HTR-8/SVneo (cell line): ENCODE measurements around the gene MRPL19.
A peak's percentile ranks its signal among the peaks of the same experiment; 100 is the strongest.
"Not testable (repeated sequence)": the region's sequence is repeated elsewhere in the genome, so short reads cannot be mapped to it uniquely, and the experiment has no call there.

Source experiments
- DNase-seq: peaks from one replicate; pipeline ENCODE4 v3.0.0; 2011; ENCODE audit warnings: low spot score, mixed read lengths; ENCODE audit not compliant: insufficient read length
- FAIRE-seq: peaks from 2 replicates; lab custom pipeline; 2011; peaks lifted over from hg19 to GRCh38; lab: Jason Lieb, UNC

MRPL19 gene

GRCh38 chr2:75656563-75656962 is 10.0 kb downstream of the MRPL19 start:
- FAIRE-seq (no peak), DNase-seq (no peak)

GRCh38 chr2:75657798-75658197 is 11.2 kb downstream of the MRPL19 start:
- DNase-seq (no peak), FAIRE-seq (no peak)

- FAIRE-seq (no peak), DNase-seq (no peak)
These were observed 20.3 kb downstream of the MRPL19 start for GRCh38 chr2:75666911-75667310.

- DNase-seq: no peak
- FAIRE-seq: no peak
These were observed 21.3 kb downstream of the MRPL19 start for GRCh38 chr2:75667884-75668283.

GRCh38 chr2:75675423-75675822 is 28.8 kb downstream of the MRPL19 start:
- FAIRE-seq, DNase-seq: not testable (repeated sequence)

- FAIRE-seq: no peak
These were observed 29.3 kb downstream of the MRPL19 start for GRCh38 chr2:75675908-75676307.

GRCh38 chr2:75676464-75676863 is 29.9 kb downstream of the MRPL19 start:
- FAIRE-seq (no peak), DNase-seq (no peak)

More at GRCh38 chr2:75675908-75676307, 29.3 kb downstream of the MRPL19 start:
- no peak for DNase-seq

GRCh38 chr2:75679556-75679955 is 33.0 kb downstream of the MRPL19 start:
- no peak for FAIRE-seq
- no peak for DNase-seq

GRCh38 chr2:75680402-75680801 is 33.8 kb downstream of the MRPL19 start:
- no peak for FAIRE-seq

GRCh38 chr2:75683430-75683829 is 36.8 kb downstream of the MRPL19 start:
- not testable (repeated sequence) for FAIRE-seq, DNase-seq

More at GRCh38 chr2:75680402-75680801, 33.8 kb downstream of the MRPL19 start:
- no peak for DNase-seq

- DNase-seq (no peak), FAIRE-seq (no peak)
These were observed 41.6 kb downstream of the MRPL19 start for GRCh38 chr2:75688196-75688595.

GRCh38 chr2:75698918-75699317 is 52.3 kb downstream of the MRPL19 start:
- FAIRE-seq (no peak), DNase-seq (no peak)

- DNase-seq (no peak), FAIRE-seq (no peak)
These were observed 56.0 kb downstream of the MRPL19 start for GRCh38 chr2:75702593-75702992.

- FAIRE-seq: no peak
These were observed 57.2 kb downstream of the MRPL19 start for GRCh38 chr2:75703589-75704287.

GRCh38 chr2:75705921-75706320 is 59.3 kb downstream of the MRPL19 start:
- peak; percentile 62 for FAIRE-seq
- no peak for DNase-seq

More at GRCh38 chr2:75703589-75704287, 57.2 kb downstream of the MRPL19 start:
- no peak for DNase-seq

- FAIRE-seq: no peak
- no peak for DNase-seq
These were observed 61.3 kb downstream of the MRPL19 start for GRCh38 chr2:75707901-75708300.

GRCh38 chr2:75709297-75709696 is 62.7 kb downstream of the MRPL19 start:
- no peak for FAIRE-seq

GRCh38 chr2:75710220-75710576 is 63.6 kb downstream of the MRPL19 start:
- DNase-seq (no peak), FAIRE-seq (no peak)

More at GRCh38 chr2:75709297-75709696, 62.7 kb downstream of the MRPL19 start:
- DNase-seq: no peak

GRCh38 chr2:75710577-75711253 is 64.1 kb downstream of the MRPL19 start, which contains the start of gene GCFC2:
Gene GCFC2, minus strand, starts transcription at chr2:75710915. Its CDS starts 60 bp downstream, at chr2:75710855.
- peak; percentile 85 for DNase-seq
- peak; percentile 80 for FAIRE-seq

- DNase-seq, FAIRE-seq: not testable (repeated sequence)
These were observed 65.0 kb downstream of the MRPL19 start for GRCh38 chr2:75711590-75711989.

- FAIRE-seq: no peak
- DNase-seq: peak; percentile 18
These were observed 69.8 kb downstream of the MRPL19 start for GRCh38 chr2:75716406-75716805.
